ENCODE data around the gene CYTL1.

The CYTL1 gene

DNA sequence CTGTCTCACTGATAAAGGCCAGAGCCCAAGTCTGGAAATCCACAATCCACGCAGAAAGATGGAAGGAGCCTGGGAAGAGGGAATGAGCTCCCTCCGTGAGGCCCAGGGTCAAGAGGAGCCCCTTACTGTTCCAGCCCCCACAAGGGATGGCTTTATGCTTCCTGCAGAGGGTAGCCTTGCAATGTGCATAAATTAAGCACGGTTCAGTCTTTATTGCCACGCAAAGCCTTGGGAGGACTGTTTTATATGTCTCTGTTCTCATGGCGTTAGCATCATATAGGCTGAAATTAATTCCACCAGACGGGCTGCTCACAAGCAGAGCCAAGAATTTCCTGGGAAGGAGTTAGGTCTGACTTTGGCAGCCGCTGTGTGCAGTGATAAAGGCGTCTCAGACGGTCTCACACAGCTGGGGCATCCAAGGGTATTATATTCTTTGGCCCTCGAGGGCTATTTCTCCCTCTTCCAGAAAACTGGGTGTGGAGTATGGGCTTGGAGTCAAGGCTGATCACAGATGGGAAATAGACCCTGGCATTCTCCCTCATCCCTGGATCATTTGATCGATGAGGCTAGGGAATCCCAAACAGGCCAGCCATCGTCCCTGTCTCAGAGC is 38.5 kb downstream of the CYTL1 start:
- intact Hi-C loops (cut with DNase I) = no loop called here
- DNase-seq = no peak

DNA sequence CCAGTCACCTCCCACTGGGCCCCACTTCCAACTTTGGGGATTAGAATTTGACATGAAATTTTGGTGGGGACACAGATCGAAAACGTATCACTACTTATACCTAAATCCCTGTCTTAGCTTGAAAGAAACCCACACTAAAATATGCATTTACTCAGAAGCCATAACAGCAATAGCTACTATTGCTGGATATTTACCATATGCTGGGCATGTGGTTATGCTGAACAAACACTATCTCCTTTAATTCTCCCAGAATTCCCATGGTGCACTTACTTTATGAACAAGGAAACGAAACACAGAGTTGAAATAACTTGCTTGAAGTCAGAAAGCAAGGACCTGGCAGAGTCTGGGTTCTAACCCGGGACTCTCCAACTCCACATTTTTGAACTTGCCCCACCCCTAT is 39.3 kb downstream of the CYTL1 start:
- DNase-seq = no peak
- intact Hi-C loops (cut with DNase I) = no loop called here

- intact Hi-C loops (cut with DNase I) = no loop called here
- DNase-seq = no peak
Measured at GRCh38 chr4:4974727-4975126, 44.5 kb downstream of the CYTL1 start.

DNA sequence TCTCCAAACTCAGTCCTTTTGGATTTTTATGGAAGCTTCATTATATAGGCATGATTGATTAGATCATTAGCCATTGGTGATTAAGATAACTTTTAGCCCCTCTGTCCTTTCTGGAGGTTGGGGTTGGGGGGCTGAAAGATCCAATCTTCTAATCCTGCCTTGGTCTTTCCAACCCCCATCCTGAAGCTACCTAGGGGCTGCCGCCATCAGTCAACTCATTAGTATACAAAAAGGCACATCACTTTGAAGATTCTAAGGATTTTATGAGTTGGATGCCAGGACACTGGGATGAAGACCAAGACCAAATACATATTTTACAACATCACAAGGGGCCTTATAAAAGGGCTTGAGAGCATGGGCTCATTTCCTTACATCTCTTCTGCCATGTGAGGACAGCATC is 47.5 kb downstream of the CYTL1 start:
- no peak for DNase-seq
- intact Hi-C loops (cut with DNase I) = no loop called here

DNA sequence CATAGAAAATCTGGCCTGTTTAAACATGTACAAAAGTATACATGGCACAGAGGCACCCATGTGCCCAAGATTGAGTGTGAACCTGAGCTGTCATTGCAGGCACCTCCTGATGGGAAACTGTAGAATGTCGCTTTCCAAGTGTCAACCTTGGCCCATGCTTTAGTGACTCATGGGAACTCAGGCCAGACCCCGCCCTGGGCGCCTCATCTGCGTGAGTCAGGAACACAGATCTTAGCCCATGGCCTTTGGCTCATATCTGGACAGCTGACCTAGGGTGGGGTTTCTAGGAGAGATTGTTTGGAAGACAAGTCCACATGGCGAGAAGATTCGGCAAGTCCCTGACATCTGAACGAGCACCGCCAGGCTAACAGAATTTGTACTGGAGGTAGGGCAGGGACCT is 50.0 kb downstream of the CYTL1 start:
- DNase-seq = no peak
- intact Hi-C loops (cut with DNase I) = no loop called here

DNA sequence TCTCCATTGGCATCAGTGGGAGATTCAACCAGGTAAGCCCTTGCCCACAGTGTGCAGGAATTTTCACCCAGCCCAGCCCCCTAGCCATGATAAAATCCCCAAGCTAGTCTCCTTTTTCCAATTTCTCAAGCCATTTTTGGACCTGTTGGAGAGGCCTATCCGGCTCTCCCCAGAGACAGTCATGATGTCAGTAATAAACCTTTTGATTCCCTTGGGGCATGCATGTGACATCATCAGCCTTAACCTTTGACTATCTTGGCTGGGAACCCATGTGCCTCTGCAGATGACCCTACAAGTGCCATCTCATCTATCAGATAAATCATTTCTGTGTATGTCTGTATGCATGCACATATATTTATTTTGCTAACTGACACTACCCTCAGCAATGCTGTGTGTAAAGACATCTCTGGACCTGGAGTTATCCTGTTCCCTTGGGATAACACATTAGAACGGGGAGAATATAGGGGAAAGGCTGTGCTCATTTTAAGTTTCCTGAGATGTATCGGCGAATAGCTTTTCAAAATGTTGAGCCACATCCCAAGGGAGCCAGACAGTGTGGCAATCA is 51.0 kb downstream of the CYTL1 start:
- intact Hi-C loops (cut with DNase I) = no loop called here

More for the DNA sequence above, 51.0 kb downstream of the CYTL1 start:
- no peak for DNase-seq
